T-cell (primary cell): Measurements from ENCODE around the gene MGST2. TPM values are rescaled to one million over a fixed set of nuclear protein-coding genes. Genes with fewer than 3 reads are reported as not detected.

Experiments used
- ATAC-seq, 4 experiments: fragments of 200-7000 bp in 3 of 4; fragments of 150-1000 bp in 1 of 4; cut with Tn5 transposase; replicated peaks in 1 of 4; 1 replicate in 3 of 4; 2 replicates in 1 of 4; pipeline ENCODE4 v1.10.0; 2021; ENCODE audit warnings: moderate library complexity in 3 of 4, mild to moderate bottlenecking in 2 of 4, moderate number of reproducible peaks in 1 of 4
- CTCF ChIA-PET, 2 donors: fragments of 300-600 bp; sonication (Branson Sonifier 250); formaldehyde crosslinking; loops; one replicate each; lab custom pipeline; 2022; ENCODE audit warnings: antibody characterized with exemption in 2 of 2; lab: Charles Lee
- POLR2A ChIA-PET, 2 donors: fragments of 300-600 bp; sonication (Branson Sonifier 250); formaldehyde crosslinking; loops; one replicate each; lab custom pipeline; 2022; ENCODE audit warnings: antibody characterized with exemption in 2 of 2; lab: Charles Lee
- DNase-seq, 35 experiments: peaks; one replicate each; pipeline versions ENCODE4 v3.0.0 to v3.0.0-alpha.2; 2013 to 2023
- H3K27ac ChIP-seq: one replicate; pipeline ENCODE4 v1.5.1; 2013; ENCODE audit warnings: low read length
- H3K27me3 ChIP-seq, 2 experiments: replicated peaks in 1 of 2; 1 replicate in 1 of 2; 2 replicates in 1 of 2; pipeline versions ENCODE4 v1.6.1 to v1.7.0; 2013; ENCODE audit warnings: low read length in 1 of 2, mixed read lengths in 1 of 2; ENCODE audit not compliant: control insufficient read depth in 2 of 2, insufficient read depth in 2 of 2; ENCODE audit errors: extremely low read depth in 1 of 2
- H3K36me3 ChIP-seq, 2 donors: 1 replicate in 1 of 2; 2 replicates in 1 of 2; pipeline versions ENCODE4 v1.6.1 to v1.7.0; 2013; ENCODE audit warnings: low read length in 1 of 2; ENCODE audit not compliant: control insufficient read depth in 2 of 2, insufficient read depth in 1 of 2; ENCODE audit errors: extremely low read depth in 1 of 2
- H3K4me1 ChIP-seq, 2 experiments: 1 replicate in 1 of 2; 2 replicates in 1 of 2; pipeline versions ENCODE4 v1.6.1 to v1.7.0; 2013; ENCODE audit warnings: low read length in 2 of 2, mixed read lengths in 1 of 2; ENCODE audit not compliant: insufficient read depth in 2 of 2, control insufficient read depth in 1 of 2; ENCODE audit errors: extremely low read depth in 1 of 2
- H3K4me3 ChIP-seq, 2 donors: 1 replicate in 1 of 2; 2 replicates in 1 of 2; pipeline versions ENCODE4 v1.5.1 to v1.7.0; 2013; ENCODE audit warnings: mild to moderate bottlenecking in 2 of 2, low read length in 1 of 2, moderate library complexity in 1 of 2; ENCODE audit not compliant: control insufficient read depth in 1 of 2; ENCODE audit errors: extremely low read depth in 1 of 2
- H3K9me3 ChIP-seq: 2 replicates; pipeline ENCODE4 v1.7.0; 2013
- H3K27ac Mint-ChIP-seq, 2 donors: one replicate each; pipeline ENCODE4 v1.8.0; 2020 to 2021; ENCODE audit warnings: mild to moderate bottlenecking in 2 of 2, mixed read lengths in 2 of 2
- H3K27me3 Mint-ChIP-seq, 2 donors: one replicate each; pipeline ENCODE4 v1.8.0; 2021 to 2022; ENCODE audit warnings: mixed read lengths in 2 of 2
- H3K36me3 Mint-ChIP-seq: one replicate; pipeline ENCODE4 v1.8.0; 2021; ENCODE audit warnings: mixed read lengths
- H3K4me1 Mint-ChIP-seq, 3 donors: one replicate each; pipeline ENCODE4 v1.8.0; 2020 to 2022; ENCODE audit warnings: mixed read lengths in 3 of 3, mild to moderate bottlenecking in 1 of 3
- H3K4me3 Mint-ChIP-seq, 3 donors: one replicate each; pipeline ENCODE4 v1.8.0; 2020 to 2022; ENCODE audit warnings: mild to moderate bottlenecking in 3 of 3, mixed read lengths in 3 of 3, moderate library complexity in 3 of 3
- H3K9me3 Mint-ChIP-seq, 3 donors: one replicate each; pipeline ENCODE4 v1.8.0; 2020 to 2022; ENCODE audit warnings: mixed read lengths in 3 of 3
- WGBS: methylation state at CpG from one replicate; pipeline ENCODE4 v1.1.5; 2013; ENCODE audit warnings: missing lambda C conversion rate; ENCODE audit not compliant: insufficient coverage; 5-methylcytosine and 5-hydroxymethylcytosine counted together
- total RNA-seq, 35 experiments: library from RNA in 6 of 35; stranded (reverse) in 6 of 35; fragments of 120-200 nt in 1 of 35; gene quantifications; one replicate each; pipeline versions ENCODE4 v1.2.1 to v1.2.4 and lab custom pipeline; 2013 to 2026

The MGST2 gene
- total RNA-seq, 5 donors from 2014 or later (not counting 1 experiment from before 2014, with no cell fraction given) = 1.9 to 6.2 (median 3.1) TPM

DNA sequence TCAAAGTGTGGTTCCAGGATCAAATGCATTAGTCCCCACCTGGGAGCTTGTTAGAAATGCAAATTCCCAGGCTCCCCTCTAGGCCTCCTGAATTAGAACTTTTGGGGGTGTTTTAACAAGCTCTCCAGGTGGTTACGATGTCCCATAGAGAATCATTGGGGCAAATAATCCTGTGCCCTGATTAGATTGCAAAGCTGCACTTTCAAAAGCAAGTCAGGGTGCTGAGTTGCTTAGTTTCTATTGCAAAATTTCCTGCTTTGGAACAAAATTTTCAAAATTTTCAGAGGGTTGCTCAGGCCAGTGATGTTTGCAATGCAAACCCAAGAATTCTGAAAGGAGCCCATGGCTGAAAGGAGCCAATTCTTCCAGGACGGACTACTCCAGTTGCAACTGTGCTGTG is 71.0 kb downstream of the MGST2 start:
- H3K4me3 Mint-ChIP-seq = no peak overlapping the region
- H3K36me3 ChIP-seq = no peaks in the 10 kb centered on the region
- H3K27ac Mint-ChIP-seq = no peak overlapping the region
- 100% methylated on average over 1 of the region's 2 CpGs for WGBS
- peaks cover 0 to 36% of the 10 kb centered on the region in 2 experiments for H3K27me3 ChIP-seq
- H3K9me3 ChIP-seq = no peaks in the 10 kb centered on the region
- POLR2A ChIA-PET = no interaction called here
- ATAC-seq (no peak), DNase-seq (no peak)
- H3K4me3 ChIP-seq = no peak overlapping the region
- CTCF ChIA-PET = no interaction called here
- peaks cover 2 to 14% of the 10 kb centered on the region in 2 experiments for H3K4me1 ChIP-seq
- peaks cover 7 to 13% (median 12%) of the 10 kb centered on the region in 3 donors for H3K4me1 Mint-ChIP-seq
- peaks cover 23 to 57% of the 10 kb centered on the region in 2 donors for H3K27me3 Mint-ChIP-seq
- H3K27ac ChIP-seq = no peak overlapping the region
- H3K36me3 Mint-ChIP-seq = no peaks in the 10 kb centered on the region
- H3K9me3 Mint-ChIP-seq = no peaks in the 10 kb centered on the region

DNA sequence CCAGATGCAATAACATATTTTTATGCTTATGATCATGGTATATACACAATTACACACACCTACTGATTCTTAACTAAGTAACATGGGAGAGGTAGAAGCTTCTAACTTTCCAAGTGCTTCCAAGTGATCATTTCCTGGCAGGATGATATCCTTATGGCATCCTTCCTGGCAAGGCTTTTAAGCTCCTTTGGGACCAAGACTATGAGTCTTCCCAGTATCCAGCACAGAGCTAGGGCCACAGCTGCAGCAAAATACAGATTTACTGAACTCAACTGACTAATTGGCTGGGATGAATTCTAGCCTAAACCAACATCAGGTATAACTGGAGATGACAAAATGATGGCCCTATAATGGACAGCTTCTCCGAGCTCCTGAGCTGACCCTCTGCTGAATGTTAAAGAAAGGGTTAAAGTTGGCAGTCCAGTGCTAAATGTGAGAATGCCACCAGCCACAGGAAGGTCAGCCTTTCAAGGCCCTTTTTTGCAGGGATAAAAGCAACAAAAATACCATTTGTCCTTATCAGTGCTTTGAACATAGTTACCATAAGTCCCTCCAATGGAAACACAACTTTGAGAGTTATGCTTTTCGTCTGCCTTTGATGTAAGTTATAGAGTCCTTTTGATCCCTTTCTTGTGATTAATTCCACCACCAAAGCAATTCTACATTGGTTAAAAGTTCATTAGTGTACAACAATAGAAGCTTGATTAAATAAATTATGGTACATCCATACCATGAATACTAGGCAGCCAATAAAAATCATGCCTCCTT is 73.4 kb downstream of the MGST2 start:
- no peak for ATAC-seq
- Mint-ChIP-seq H3K9me3 (no peaks in the 10 kb centered on the region), H3K4me1 (peaks cover 7 to 13% (median 12%) of the 10 kb centered on the region in 3 donors), H3K27ac (no peak overlapping the region), H3K27me3 (peaks cover 23 to 45% of the 10 kb centered on the region in 2 donors), H3K4me3 (no peak overlapping the region), H3K36me3 (no peaks in the 10 kb centered on the region)
- no peak overlapping the region for H3K4me3 ChIP-seq
- H3K4me1 ChIP-seq = peaks cover 2 to 14% of the 10 kb centered on the region in 2 experiments
- H3K36me3 ChIP-seq = no peaks in the 10 kb centered on the region
- no peak for DNase-seq
- no CpG with 5 or more reads among the region's 2 CpGs for WGBS
- H3K9me3 ChIP-seq = no peaks in the 10 kb centered on the region
- H3K27ac ChIP-seq = no peak overlapping the region
- ChIA-PET POLR2A (interaction anchor here in 1 of 2 donors (0.6 kb wide), 1 partner anchor 187 kb away, joined by 4 read pairs; no protein-coding TSS in a partner anchor), CTCF (interaction anchor here in 1 of 2 donors (0.7 kb wide), 1 partner anchor 54 kb away, joined by 7 read pairs; no protein-coding TSS in a partner anchor)
- peaks cover 0 to 30% of the 10 kb centered on the region in 2 experiments for H3K27me3 ChIP-seq

DNA sequence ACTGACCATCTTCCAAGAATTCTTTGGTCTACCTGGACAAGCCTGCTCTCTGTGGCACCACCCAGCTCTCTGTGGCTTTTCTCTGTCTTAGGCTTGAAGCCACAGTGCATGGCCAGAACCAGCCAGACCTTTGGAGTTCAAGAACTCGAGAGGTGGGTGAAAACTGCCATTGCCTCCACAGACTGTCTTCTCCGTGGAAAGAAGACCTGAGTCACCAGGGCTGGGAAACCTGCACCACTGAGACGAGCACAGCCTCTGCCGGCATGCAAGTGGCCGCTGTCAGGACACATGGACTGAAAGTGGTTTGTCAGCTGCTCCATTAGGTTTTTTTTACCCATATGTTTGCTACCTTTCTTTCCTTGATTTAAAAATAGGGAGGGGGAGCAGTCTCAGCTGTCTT is 74.5 kb downstream of the MGST2 start:
- Histone ChIP-seq H3K27me3 (peaks cover 0 to 24% of the 10 kb centered on the region in 2 experiments), H3K4me1 (peaks cover 0 to 7% of the 10 kb centered on the region in 2 experiments), H3K36me3 (no peaks in the 10 kb centered on the region), H3K27ac (no peak overlapping the region), H3K4me3 (no peak overlapping the region), H3K9me3 (no peaks in the 10 kb centered on the region)
- ChIA-PET CTCF (interaction anchor here in 1 of 2 donors (0.7 kb wide), 2 partner anchors 55 to 900 kb away, joined by 7 read pairs; no protein-coding TSS in a partner anchor), POLR2A (no interaction called here)
- Mint-ChIP-seq H3K27ac (no peak overlapping the region), H3K4me1 (peaks cover 0 to 6% (median 5%) of the 10 kb centered on the region in 3 donors), H3K27me3 (peaks cover 18 to 35% of the 10 kb centered on the region in 2 donors), H3K9me3 (no peaks in the 10 kb centered on the region), H3K4me3 (no peak overlapping the region), H3K36me3 (no peaks in the 10 kb centered on the region)
- no peak for DNase-seq
- WGBS = 85% methylated on average over 4 of the region's 5 CpGs
- ATAC-seq = no peak

DNA sequence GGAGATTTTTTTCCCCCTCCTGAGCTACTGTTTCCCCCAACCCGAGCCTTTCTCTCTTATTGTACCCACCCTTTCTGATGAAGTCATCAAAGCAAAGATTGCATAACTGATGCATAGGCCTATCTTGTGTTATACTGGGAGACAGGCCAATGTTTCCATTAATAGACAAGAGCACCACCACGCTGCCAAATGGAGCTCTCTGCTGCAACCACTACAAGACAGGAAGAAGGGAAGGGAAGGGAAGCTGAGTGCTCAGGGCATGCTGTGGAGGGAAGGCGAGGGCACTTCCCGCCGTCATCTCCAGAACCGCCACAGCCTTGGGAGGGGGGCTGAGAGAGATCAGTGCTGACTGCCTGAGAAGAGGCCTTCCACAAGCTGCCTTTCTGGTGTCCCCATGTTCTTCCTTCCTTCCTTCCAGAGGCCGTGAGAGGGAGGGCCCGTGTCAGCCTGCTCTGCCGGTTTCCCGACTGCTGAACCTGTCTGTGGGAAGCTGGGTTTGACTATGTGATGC is 75.0 kb downstream of the MGST2 start:
- Histone ChIP-seq H3K27ac (no peak overlapping the region), H3K9me3 (no peaks in the 10 kb centered on the region), H3K4me3 (no peak overlapping the region), H3K4me1 (peaks cover 0 to 3% of the 10 kb centered on the region in 2 experiments), H3K27me3 (peaks cover 0 to 20% of the 10 kb centered on the region in 2 experiments), H3K36me3 (no peaks in the 10 kb centered on the region)
- Mint-ChIP-seq H3K4me3 (no peak overlapping the region), H3K36me3 (no peaks in the 10 kb centered on the region), H3K27ac (no peak overlapping the region), H3K9me3 (no peaks in the 10 kb centered on the region), H3K4me1 (peaks cover 0 to 5% (median 4%) of the 10 kb centered on the region in 3 donors), H3K27me3 (peaks cover 18 to 34% of the 10 kb centered on the region in 2 donors)
- DNase-seq (no peak), ATAC-seq (no peak)
- ChIA-PET POLR2A (no interaction called here), CTCF (no interaction called here)
- no CpG with 5 or more reads among the region's 10 CpGs for WGBS

- Mint-ChIP-seq H3K4me3 (no peak overlapping the region), H3K36me3 (no peaks in the 10 kb centered on the region), H3K27me3 (peaks cover 0 to 13% of the 10 kb centered on the region in 2 donors), H3K27ac (no peak overlapping the region), H3K9me3 (no peaks in the 10 kb centered on the region), H3K4me1 (peaks cover 0 to 9% (median 0%) of the 10 kb centered on the region in 3 donors)
- Histone ChIP-seq H3K27me3 (peaks cover 0 to 10% of the 10 kb centered on the region in 2 experiments), H3K4me1 (no peaks in the 10 kb centered on the region), H3K9me3 (no peaks in the 10 kb centered on the region), H3K36me3 (no peaks in the 10 kb centered on the region), H3K27ac (no peak overlapping the region), H3K4me3 (no peak overlapping the region)
- no peak for DNase-seq
- ChIA-PET CTCF (no interaction called here), POLR2A (no interaction called here)
- no peak for ATAC-seq
- WGBS = 42% methylated on average over 2 of the region's 5 CpGs
Observed at GRCh38 chr4:139743027-139743426, 77.4 kb downstream of the MGST2 start.

DNA sequence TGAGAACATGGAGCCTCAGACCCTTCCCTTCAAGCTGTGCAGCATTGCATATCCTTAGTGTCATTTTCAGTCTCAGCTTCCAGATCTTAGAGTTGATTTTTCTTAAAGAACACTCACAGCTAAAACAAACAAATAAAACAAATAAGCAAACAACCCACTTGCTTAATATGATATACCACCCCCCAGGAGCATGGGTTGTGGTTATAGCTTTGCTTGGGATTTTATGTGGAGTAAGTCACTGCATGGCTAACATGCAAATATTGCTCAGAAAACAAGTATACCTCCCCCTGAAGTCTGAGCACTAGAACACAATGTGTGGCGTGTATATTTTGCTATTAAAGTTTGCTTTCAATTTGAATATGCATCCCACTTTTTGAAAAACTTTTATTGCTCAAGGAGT is 78.6 kb downstream of the MGST2 start:
- Mint-ChIP-seq H3K27ac (no peak overlapping the region), H3K4me1 (peaks cover 0 to 9% (median 0%) of the 10 kb centered on the region in 3 donors), H3K27me3 (peaks cover 0 to 5% of the 10 kb centered on the region in 2 donors), H3K36me3 (no peaks in the 10 kb centered on the region), H3K9me3 (no peaks in the 10 kb centered on the region), H3K4me3 (no peak overlapping the region)
- H3K27ac ChIP-seq = no peak overlapping the region
- no peaks in the 10 kb centered on the region for H3K36me3 ChIP-seq
- no peak for ATAC-seq
- no peak for DNase-seq
- peaks cover 0 to 7% of the 10 kb centered on the region in 2 experiments for H3K27me3 ChIP-seq
- CTCF ChIA-PET = no interaction called here
- no peak overlapping the region for H3K4me3 ChIP-seq
- no CpG with 5 or more reads among the region's 1 CpG for whole genome bisulfite sequencing
- POLR2A ChIA-PET = no interaction called here
- H3K9me3 ChIP-seq = no peaks in the 10 kb centered on the region
- peaks cover 0 to 2% of the 10 kb centered on the region in 2 experiments for H3K4me1 ChIP-seq
